Measurements from ENCODE around the gene TDRD1.
A peak's percentile ranks its signal among the peaks of the same experiment; 100 is the strongest.

TDRD1 gene

DNA sequence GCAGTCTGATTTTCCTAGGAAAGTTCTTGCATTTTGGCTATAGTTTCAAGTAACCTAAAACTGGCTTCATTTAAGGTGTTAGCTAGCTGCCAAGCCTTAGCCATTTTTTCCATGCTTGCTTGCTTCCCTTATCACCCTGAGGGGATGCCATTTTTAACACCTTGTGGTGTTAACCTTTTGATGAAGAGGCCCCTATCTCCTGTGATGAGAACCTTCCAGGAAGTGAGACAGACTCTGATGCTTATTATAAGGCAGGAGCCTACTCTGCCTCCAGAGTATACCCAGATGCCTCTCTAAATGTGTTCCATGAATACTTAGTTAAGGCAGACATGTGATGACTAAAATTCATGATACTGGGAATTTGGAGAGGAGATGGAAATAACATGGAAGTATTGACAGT, 55.0 kb downstream of the TDRD1 start:
- Histone ChIP-seq H3K27ac (no peak overlapping the region), H3K4me1 (peaks cover 0 to 8% (median 3%) of the 10 kb centered on the region in 10 experiments; a peak in 12 of 20 replicates), H3K4me3 (no peak overlapping the region), H3K27me3 (peaks cover 17 to 24% (median 19%) of the 10 kb centered on the region in 11 experiments), H4K20me1 (peaks cover 0 to 3% (median 0%) of the 10 kb centered on the region in 11 experiments; a peak in 1 of 22 replicates), H3K4me2 (no peak overlapping the region; a peak in 1 of 22 replicates), H3K9ac (no peak overlapping the region), H3K9me3 (replicated peaks in 1 of 11) (peaks cover 0 to 3% (median 0%) of the 10 kb centered on the region in 11 experiments; a peak in 7 of 22 replicates), H3K36me3 (no peaks in the 10 kb centered on the region)
- no peak for TF ChIP-seq Cebpa-rat (IDR thresholded peaks at IDR 0.05)

DNA sequence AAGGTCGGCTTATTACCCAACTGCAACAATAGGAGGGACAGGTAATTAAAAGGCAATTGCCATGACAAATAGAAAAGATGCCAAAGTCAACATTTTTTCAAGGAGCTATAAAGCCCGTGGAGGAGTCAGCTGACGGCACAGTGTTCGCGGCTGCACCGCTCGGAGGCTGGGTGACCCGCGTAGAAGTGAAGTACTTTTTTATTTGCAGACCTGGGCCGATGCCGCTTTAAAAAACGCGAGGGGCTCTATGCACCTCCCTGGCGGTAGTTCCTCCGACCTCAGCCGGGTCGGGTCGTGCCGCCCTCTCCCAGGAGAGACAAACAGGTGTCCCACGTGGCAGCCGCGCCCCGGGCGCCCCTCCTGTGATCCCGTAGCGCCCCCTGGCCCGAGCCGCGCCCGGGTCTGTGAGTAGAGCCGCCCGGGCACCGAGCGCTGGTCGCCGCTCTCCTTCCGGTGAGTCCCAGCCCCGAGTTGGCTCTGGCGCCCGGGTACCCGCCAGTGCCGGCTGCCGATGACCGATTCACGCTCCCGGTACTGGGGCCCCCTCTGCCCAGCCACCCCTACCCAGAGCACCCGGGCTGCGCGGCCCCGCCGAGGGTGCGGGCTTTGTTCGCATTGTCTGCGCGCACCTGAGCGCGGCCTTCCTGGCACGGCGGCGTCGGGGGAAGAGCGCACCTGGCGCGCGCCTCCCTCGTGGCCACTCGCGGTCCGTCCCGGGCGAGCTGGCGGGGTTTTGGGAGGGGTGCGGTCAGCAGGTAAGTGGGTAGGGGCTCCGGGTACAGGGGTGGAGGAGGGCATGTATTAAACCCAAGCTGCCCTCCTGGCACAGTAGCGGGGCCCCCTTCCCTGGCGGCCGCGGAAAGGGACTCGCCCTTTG, 60.2 kb downstream of the TDRD1 start, which contains the start of gene VWA2:
VWA2 (plus strand) TSS at position 138 of the 877 bp plus-strand sequence. CDS start 9,460 bp downstream, outside the sequence.
- Histone ChIP-seq H3K9me3 (replicated peaks in 1 of 11) (peaks cover 4 to 13% (median 7%) of the 10 kb centered on the region in 11 experiments; a peak in 15 of 22 replicates), H3K4me2 (peak within 1 kb of the TSS; percentile 36 to 72 (median 61))

DNA sequence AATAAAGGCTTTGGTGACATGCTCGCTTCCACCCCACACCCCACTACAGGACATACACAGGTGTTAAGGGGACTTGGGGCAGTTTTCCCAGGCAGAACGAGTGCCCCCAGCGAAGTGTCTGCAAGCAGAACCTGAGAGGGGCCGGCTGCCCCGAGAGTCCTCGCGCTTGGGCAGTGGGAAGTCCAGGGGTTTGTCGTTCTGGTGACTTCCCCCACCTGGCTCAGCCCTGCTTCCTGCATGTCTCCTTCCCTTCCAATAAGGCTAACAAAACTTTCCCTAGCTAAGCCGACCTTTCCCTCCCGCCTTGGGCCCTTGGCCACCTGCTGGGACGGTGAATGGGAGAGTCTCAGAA, 60.8 kb downstream of the TDRD1 start:
- peaks cover 44 to 69% (median 52%) of the 10 kb centered on the region in 11 experiments for H3K27me3 ChIP-seq
- no peaks in the 10 kb centered on the region for H3K36me3 ChIP-seq
- no peak overlapping the region for H3K27ac ChIP-seq
- H3K9ac ChIP-seq: no peak overlapping the region
- TF ChIP-seq Cebpa-rat (IDR thresholded peaks at IDR 0.05): no peak
- H3K4me1 ChIP-seq: peaks cover 1 to 13% (median 8%) of the 10 kb centered on the region in 10 experiments; a peak in 16 of 20 replicates
- H4K20me1 ChIP-seq: peaks cover 0 to 5% (median 0%) of the 10 kb centered on the region in 11 experiments; a peak in 2 of 22 replicates
- H3K4me2 ChIP-seq: peak overlapping the region in 1 of 11 experiments; percentile 66; a peak in 1 of 22 replicates
- H3K4me3 ChIP-seq: no peak overlapping the region; a peak in 1 of 20 replicates
- H3K9me3 ChIP-seq (replicated peaks in 1 of 11): peaks cover 4 to 13% (median 7%) of the 10 kb centered on the region in 11 experiments; a peak in 15 of 22 replicates

More for the DNA sequence above, 60.2 kb downstream of the TDRD1 start, which contains the start of gene VWA2:
- H3K27ac ChIP-seq: no peak within 1 kb of the TSS
- H3K27me3 ChIP-seq: peaks cover 44 to 69% (median 52%) of the 10 kb centered on the region in 11 experiments
- H3K4me3 ChIP-seq: peak within 1 kb of the TSS in 8 of 10 experiments; percentile 15 to 51 (median 38); a peak in 11 of 20 replicates
- no peak within 1 kb of the TSS for H3K9ac ChIP-seq
- H3K36me3 ChIP-seq: no peaks in the 10 kb centered on the region
- TF ChIP-seq Cebpa-rat (IDR thresholded peaks at IDR 0.05): no peak
- peaks cover 0 to 5% (median 0%) of the 10 kb centered on the region in 11 experiments; a peak in 2 of 22 replicates for H4K20me1 ChIP-seq
- H3K4me1 ChIP-seq: peaks cover 0 to 13% (median 8%) of the 10 kb centered on the region in 10 experiments; a peak in 12 of 20 replicates

DNA sequence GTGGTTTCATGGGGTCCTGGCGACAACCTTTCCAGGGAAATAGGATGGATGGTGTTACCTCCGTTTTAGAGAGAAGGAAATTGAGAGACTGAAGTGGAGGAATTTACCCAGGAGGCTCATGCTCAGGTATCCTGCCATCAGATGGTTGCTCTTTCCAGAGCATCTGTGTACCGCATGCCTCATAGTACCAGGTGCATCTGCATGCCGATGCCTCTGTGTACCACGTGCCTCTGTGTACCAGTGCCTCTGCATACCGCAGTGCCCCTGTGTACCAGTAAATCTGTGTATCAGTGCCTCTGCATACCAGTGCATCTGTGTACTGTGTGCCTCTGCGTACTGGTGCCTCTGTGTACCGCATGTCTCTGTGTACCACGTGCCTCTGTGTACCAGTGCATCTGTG, 63.1 kb downstream of the TDRD1 start:
- peaks cover 44 to 64% (median 52%) of the 10 kb centered on the region in 11 experiments for H3K27me3 ChIP-seq
- H3K4me3 ChIP-seq: no peak overlapping the region
- H3K4me1 ChIP-seq: peaks cover 6 to 17% (median 11%) of the 10 kb centered on the region in 10 experiments; a peak in 16 of 20 replicates
- peaks cover 0 to 5% (median 0%) of the 10 kb centered on the region in 11 experiments; a peak in 2 of 22 replicates for H4K20me1 ChIP-seq
- H3K27ac ChIP-seq: no peak overlapping the region
- TF ChIP-seq Cebpa-rat (IDR thresholded peaks at IDR 0.05): no peak
- peaks cover 4 to 13% (median 7%) of the 10 kb centered on the region in 11 experiments; a peak in 15 of 22 replicates for H3K9me3 ChIP-seq (replicated peaks in 1 of 11)
- no peak overlapping the region for H3K4me2 ChIP-seq
- no peaks in the 10 kb centered on the region for H3K36me3 ChIP-seq
- no peak overlapping the region for H3K9ac ChIP-seq

DNA sequence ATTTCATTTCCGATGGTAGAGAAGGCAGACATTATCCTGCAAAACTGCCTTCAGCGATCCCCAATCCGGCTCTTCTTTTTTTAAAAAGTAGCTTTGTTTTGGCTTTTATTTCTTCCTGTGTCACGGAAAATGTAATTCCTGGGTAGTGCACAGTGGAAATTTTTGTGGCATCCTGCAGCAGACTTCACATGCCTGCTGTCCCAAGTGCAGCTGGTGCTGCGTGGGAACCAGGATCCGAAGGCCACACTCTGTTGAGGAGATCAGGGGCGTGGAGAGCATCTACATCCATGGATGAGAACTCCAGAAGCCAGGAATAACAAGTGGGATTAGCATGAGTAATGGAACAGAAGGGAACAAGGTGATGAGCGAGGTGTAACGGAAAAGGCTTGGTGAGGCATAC, 64.5 kb downstream of the TDRD1 start:
- Histone ChIP-seq H3K36me3 (no peaks in the 10 kb centered on the region), H3K4me1 (peaks cover 6 to 17% (median 9%) of the 10 kb centered on the region in 10 experiments; a peak in 16 of 20 replicates), H3K9ac (no peak overlapping the region), H3K9me3 (replicated peaks in 1 of 11) (peaks cover 4 to 13% (median 7%) of the 10 kb centered on the region in 11 experiments; a peak in 15 of 22 replicates), H3K4me3 (no peak overlapping the region), H3K27me3 (peaks cover 31 to 50% (median 38%) of the 10 kb centered on the region in 11 experiments), H4K20me1 (peaks cover 0 to 5% (median 0%) of the 10 kb centered on the region in 11 experiments; a peak in 2 of 22 replicates), H3K27ac (no peak overlapping the region), H3K4me2 (no peak overlapping the region)
- TF ChIP-seq Cebpa-rat (IDR thresholded peaks at IDR 0.05): no peak

DNA sequence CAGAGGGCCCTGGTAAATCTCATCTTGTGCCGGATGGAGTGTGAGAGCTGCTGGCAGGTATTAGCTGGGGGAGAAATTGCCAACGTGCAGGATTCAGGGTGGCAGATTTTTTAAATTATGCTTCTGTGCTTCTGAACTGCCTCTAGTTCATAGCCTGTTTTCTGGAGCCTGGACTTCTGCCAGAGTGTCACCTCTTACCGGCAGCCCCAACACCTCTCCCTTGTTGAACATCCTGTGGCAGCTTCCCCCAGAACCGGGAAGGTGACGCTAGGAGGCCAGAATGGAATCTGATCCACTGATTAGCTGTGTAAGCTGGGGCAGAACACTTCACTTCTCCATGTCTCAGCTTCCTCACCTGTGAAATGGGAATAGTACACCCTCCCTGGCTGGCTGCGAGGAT, 65.0 kb downstream of the TDRD1 start:
- H3K4me3 ChIP-seq: no peak overlapping the region

DNA sequence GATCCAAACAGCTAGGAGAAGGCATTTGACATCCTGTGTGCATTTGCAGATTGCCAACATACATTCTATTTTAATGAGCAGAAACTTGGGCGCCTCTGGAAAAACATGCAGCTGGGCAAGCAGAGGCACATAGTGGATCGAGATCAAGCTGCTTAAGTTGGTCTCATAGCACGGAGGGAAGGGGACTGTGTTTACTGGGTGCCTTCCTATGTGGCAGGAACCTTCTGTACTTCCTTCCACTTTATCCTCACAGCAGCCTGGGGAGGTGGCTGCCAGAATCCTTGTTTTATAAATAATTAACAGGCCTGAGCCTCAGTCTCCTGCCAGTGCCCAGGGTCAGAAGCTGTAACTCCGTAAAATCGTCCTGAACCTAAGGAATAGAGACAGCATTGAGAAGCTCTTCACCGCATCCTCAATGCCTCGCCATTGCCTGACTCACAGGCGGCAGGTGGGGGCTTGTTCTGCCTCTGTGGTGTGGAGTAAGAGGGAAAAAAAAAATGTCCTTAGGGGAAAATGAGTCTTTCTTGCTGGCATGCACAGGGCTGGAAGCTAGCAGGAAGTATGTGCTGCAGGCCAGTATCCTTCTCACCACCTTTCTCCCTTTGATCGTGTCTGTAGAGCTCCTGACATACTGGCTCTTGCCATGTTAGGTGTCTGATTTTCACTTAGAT, 66.1 kb downstream of the TDRD1 start:
- no peak overlapping the region for H3K9ac ChIP-seq

More for the DNA sequence above, 65.0 kb downstream of the TDRD1 start:
- TF ChIP-seq Cebpa-rat (IDR thresholded peaks at IDR 0.05): no peak
- Histone ChIP-seq H3K9me3 (replicated peaks in 1 of 11) (peaks cover 4 to 12% (median 7%) of the 10 kb centered on the region in 11 experiments; a peak in 15 of 22 replicates), H4K20me1 (peaks cover 0 to 2% (median 0%) of the 10 kb centered on the region in 11 experiments; a peak in 2 of 22 replicates), H3K27ac (no peak overlapping the region), H3K4me1 (peaks cover 4 to 14% (median 8%) of the 10 kb centered on the region in 10 experiments; a peak in 16 of 20 replicates), H3K27me3 (peaks cover 26 to 46% (median 33%) of the 10 kb centered on the region in 11 experiments), H3K4me2 (no peak overlapping the region), H3K36me3 (no peaks in the 10 kb centered on the region), H3K9ac (no peak overlapping the region)

DNA sequence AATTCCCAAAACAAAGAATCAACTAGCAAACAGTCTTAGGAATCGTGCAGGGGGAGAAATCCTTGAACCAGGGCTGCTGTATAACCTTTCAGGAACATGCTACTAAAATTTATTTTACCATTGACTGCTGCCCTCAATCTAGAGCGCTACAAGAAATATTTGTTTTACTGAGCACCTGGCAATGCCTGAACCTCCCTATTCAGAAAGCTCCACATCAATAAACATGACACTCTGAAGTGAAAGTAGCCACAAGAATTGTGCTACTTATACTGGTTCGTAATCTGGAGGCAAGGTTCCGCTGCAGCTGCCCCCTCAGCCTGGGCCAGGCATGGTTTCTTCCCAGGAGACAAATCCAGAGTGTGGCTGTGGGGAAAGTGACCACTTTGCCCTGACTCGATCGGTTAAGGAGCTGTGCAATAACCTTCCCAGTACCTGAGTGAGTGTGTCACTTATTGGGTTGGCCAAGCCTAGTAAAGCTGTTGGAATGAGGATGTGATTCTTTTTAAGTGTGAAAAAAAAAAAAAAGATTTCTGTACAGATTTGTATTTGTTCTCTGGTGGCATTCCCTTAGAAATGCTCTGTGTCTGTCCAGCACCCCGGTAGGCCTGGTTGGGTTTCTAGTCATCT, 67.6 kb downstream of the TDRD1 start:
- no peak for TF ChIP-seq Cebpa-rat (IDR thresholded peaks at IDR 0.05)
- Histone ChIP-seq H3K9me3 (replicated peaks in 1 of 11) (no peaks in the 10 kb centered on the region), H3K9ac (no peak overlapping the region), H3K4me3 (no peak overlapping the region), H3K27me3 (peaks cover 0 to 19% (median 7%) of the 10 kb centered on the region in 11 experiments; a peak in 14 of 22 replicates), H4K20me1 (no peaks in the 10 kb centered on the region), H3K27ac (no peak overlapping the region), H3K4me1 (peaks cover 0 to 15% (median 7%) of the 10 kb centered on the region in 10 experiments; a peak in 9 of 20 replicates), H3K36me3 (no peaks in the 10 kb centered on the region), H3K4me2 (no peak overlapping the region)

More for the DNA sequence above, 66.1 kb downstream of the TDRD1 start:
- H4K20me1 ChIP-seq: no peaks in the 10 kb centered on the region
- H3K27ac ChIP-seq: no peak overlapping the region
- peaks cover 0 to 11% (median 7%) of the 10 kb centered on the region in 10 experiments; a peak in 9 of 20 replicates for H3K4me1 ChIP-seq
- peaks cover 0 to under 1% (median 0%) of the 10 kb centered on the region in 11 experiments; a peak in 3 of 22 replicates for H3K9me3 ChIP-seq (replicated peaks in 1 of 11)
- H3K27me3 ChIP-seq: peaks cover 15 to 34% (median 22%) of the 10 kb centered on the region in 11 experiments
- H3K4me3 ChIP-seq: no peak overlapping the region
- H3K36me3 ChIP-seq: no peaks in the 10 kb centered on the region
- TF ChIP-seq Cebpa-rat (IDR thresholded peaks at IDR 0.05): no peak
- H3K4me2 ChIP-seq: peak overlapping the region in 7 of 11 experiments; percentile 0 to 49 (median 22); a peak in 12 of 22 replicates
